ENCODE results near the gene SRSF5. TPM values are rescaled to one million over a fixed set of nuclear protein-coding genes. Genes with fewer than 3 reads are reported as not detected.
"Not testable (repeated sequence)": the region's sequence is repeated elsewhere in the genome, so short reads cannot be mapped to it uniquely, and the experiment has no call there.

The SRSF5 gene
- total RNA-seq, 6 experiments from 2014 or later, result 82.3 to 204 (median 126) TPM

DNA sequence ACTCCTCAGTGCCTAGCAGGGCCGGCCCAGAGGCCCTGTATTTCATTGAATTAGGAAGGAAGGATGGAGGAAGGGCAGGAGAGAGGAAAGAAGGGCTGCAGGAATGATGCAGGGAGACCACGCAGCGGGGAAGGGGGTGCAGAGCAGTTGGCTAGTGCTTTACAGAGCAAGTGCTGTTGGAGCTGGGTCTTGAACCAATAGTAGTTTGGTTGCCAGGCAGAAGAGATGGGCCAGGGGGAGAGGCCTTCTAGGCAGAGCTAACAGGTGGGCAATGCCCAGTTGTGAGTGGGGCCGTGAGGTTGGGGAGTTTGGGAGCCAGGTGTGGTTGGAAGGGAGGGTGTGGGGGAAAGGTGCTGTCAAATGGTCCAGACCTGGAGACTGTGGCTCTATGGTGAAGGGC, 39.1 kb upstream of the SRSF5 start:
- Histone ChIP-seq H3K27ac (no peak overlapping the region), H3K36me3 (no peaks in the 10 kb centered on the region), H3K4me1 (peaks cover 0 to 5% (median 0%) of the 10 kb centered on the region in 4 donors), H3K27me3 (no peaks in the 10 kb centered on the region), H3K9me3 (no peaks in the 10 kb centered on the region), H3K4me3 (no peak overlapping the region)
- intact Hi-C loops (cut with DNase I), result loop anchor here (5.0 to 10.0 kb wide), 3 partner anchors 126 to 143 kb away; no protein-coding TSS in a partner anchor
- TF ChIP-seq, protein P1, sequence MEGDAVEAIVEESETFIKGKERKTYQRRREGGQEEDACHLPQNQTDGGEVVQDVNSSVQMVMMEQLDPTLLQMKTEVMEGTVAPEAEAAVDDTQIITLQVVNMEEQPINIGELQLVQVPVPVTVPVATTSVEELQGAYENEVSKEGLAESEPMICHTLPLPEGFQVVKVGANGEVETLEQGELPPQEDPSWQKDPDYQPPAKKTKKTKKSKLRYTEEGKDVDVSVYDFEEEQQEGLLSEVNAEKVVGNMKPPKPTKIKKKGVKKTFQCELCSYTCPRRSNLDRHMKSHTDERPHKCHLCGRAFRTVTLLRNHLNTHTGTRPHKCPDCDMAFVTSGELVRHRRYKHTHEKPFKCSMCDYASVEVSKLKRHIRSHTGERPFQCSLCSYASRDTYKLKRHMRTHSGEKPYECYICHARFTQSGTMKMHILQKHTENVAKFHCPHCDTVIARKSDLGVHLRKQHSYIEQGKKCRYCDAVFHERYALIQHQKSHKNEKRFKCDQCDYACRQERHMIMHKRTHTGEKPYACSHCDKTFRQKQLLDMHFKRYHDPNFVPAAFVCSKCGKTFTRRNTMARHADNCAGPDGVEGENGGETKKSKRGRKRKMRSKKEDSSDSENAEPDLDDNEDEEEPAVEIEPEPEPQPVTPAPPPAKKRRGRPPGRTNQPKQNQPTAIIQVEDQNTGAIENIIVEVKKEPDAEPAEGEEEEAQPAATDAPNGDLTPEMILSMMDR (IDR thresholded peaks at IDR 0.05), result no peak
- TF ChIP-seq POLR2A (IDR thresholded peaks at IDR 0.05), result no peak
- ATAC-seq (no peak), DNase-seq (no peak)
- 68% methylated on average over 4 of the region's 4 CpGs for WGBS (ENCODE audit: insufficient coverage, low coverage, low lambda C conversion rate, missing lambda C conversion rate)

DNA sequence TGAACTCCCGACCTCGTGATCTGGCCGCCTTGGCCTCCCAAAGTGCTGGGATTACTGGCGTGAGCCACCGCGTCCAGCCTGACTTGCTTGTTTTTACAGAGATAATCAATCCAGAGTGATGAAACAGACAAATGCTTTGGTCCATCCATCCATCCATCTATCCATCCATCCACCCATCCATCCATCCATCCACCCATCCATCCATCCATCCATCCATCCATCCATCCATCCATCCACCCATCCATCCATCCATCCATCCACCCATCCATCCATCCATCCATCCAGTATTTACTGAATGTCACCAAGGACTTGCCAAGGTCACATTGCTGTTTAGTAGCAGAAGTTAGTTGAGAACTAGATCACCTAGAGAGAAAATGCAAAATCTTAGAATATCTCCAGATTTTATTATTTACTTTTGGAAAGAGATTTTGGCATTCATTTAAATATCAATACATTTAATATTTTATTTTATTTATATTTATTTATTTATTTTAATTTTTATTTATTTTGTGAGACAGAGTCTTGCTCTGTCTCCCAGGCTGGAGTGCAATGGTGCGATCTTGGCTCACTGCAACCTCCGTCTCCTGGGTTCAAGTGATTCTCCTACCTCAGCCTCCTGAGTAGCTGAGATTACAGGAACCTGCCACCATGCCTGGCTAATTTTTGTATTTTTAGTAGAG, 34.9 kb upstream of the SRSF5 start:
- intact Hi-C loops (cut with DNase I); H3K36me3 ChIP-seq; H3K4me3 ChIP-seq; H3K4me1 ChIP-seq; ATAC-seq; DNase-seq; H3K27ac ChIP-seq; H3K27me3 ChIP-seq; H3K9me3 ChIP-seq: not testable (repeated sequence)
- 34% methylated on average over 8 of the region's 8 CpGs for WGBS (ENCODE audit: insufficient coverage, low coverage, low lambda C conversion rate, missing lambda C conversion rate)

DNA sequence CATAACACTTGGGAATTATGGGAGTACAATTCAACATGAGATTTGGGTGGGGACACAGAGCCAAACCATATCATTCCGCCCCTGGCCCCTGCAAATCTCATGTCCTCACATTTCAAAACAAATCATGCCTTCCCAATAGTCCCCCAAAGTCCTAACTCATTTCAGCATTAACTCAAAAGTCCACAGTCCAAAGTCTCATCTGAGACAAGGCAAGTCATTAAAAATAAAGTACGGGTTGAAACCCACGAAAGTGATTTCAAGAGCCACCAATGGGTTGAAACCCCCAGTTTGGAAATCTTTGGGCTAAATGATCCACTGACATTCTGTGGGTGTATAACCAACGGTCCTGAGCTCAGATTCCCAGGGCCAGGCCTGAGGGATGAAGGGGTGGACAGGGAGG, 30.5 kb upstream of the SRSF5 start:
- DNase-seq; H3K27ac ChIP-seq; H3K36me3 ChIP-seq; H3K4me3 ChIP-seq; H3K4me1 ChIP-seq; intact Hi-C loops (cut with DNase I); H3K9me3 ChIP-seq; H3K27me3 ChIP-seq; ATAC-seq: not testable (repeated sequence)
- WGBS (ENCODE audit: insufficient coverage, low coverage, low lambda C conversion rate, missing lambda C conversion rate), result 46% methylated on average over 3 of the region's 4 CpGs

- WGBS (ENCODE audit: insufficient coverage, low coverage, low lambda C conversion rate, missing lambda C conversion rate), result 62% methylated on average over 1 of the region's 1 CpG
- DNase-seq, result no peak
- ATAC-seq, result peak; percentile 71 to 97 (median 78)
Measured at GRCh38 chr14:69741055-69741454, 25.9 kb upstream of the SRSF5 start.

GRCh38 chr14:69749956-69750355, 17.0 kb upstream of the SRSF5 start:
- TF ChIP-seq, protein P1 (IDR thresholded peaks at IDR 0.05), result no peak
- TF ChIP-seq POLR2A (IDR thresholded peaks at IDR 0.05), result no peak
- peaks cover 0 to 15% (median 3%) of the 10 kb centered on the region in 4 donors for H3K4me1 ChIP-seq
- WGBS (ENCODE audit: insufficient coverage, low coverage, low lambda C conversion rate, missing lambda C conversion rate), result 50% methylated on average over 1 of the region's 1 CpG
- H3K36me3 ChIP-seq, result no peaks in the 10 kb centered on the region
- no peaks in the 10 kb centered on the region for H3K27me3 ChIP-seq
- H3K27ac ChIP-seq, result peak overlapping the region in 2 of 3 donors; percentile 34 to 50
- peak; percentile 96 to 97 (median 97) for ATAC-seq
- H3K4me3 ChIP-seq, result no peak overlapping the region
- H3K9me3 ChIP-seq, result no peaks in the 10 kb centered on the region
- DNase-seq, result no peak
- intact Hi-C loops (cut with DNase I), result no loop called here

More at GRCh38 chr14:69741055-69741454, 25.9 kb upstream of the SRSF5 start:
- no peaks in the 10 kb centered on the region for H3K27me3 ChIP-seq
- no peaks in the 10 kb centered on the region for H3K36me3 ChIP-seq
- peak overlapping the region in 2 of 3 donors; percentile 3 to 69 for H3K27ac ChIP-seq
- H3K4me1 ChIP-seq, result peaks cover 0 to 11% (median 0%) of the 10 kb centered on the region in 4 donors
- no peak for TF ChIP-seq POLR2A (IDR thresholded peaks at IDR 0.05)
- TF ChIP-seq, protein P1 (IDR thresholded peaks at IDR 0.05), result no peak
- no peaks in the 10 kb centered on the region for H3K9me3 ChIP-seq
- intact Hi-C loops (cut with DNase I), result no loop called here
- no peak overlapping the region for H3K4me3 ChIP-seq

Measured in right lobe of liver (tissue), 6 donors.